ENCODE measurements around the gene OR6T1. TPM values are rescaled to one million over a fixed set of nuclear protein-coding genes. Genes with fewer than 3 reads are reported as not detected.

Gene OR6T1
- total and polyA plus RNA-seq, 9 of the 15 experiments (the other 6 are each of a cell fraction or from before 2014, with no cell fraction given): not detected

DNA sequence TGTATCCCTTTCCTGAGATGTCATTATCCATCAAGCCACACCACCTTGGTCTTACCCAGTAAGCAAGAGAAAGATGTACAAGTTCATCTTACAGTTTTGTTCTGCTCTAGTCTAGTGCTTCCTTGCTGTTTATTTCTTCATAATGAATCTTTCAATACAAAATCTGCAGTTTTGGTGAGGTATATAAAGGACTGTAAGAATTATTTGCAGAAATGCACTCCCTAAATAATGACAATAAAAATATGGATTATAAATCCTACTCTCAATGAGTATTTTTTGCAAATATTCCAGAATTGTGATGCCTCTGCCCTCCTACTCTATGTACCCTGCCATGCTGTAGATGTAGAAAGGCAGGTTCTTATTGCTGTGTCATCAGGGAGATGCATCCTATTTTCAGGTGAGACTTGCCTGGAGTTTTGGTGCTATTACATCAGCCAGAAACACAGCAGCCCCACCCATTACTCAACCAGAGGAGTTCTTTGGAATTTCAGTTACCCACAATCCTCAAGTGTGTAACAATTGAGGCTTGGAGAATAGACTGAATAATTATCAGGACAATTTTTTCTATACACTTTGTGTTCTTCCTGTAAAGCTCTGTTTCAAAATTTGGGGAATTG lies 34.2 kb upstream of the OR6T1 start, which contains the start of gene OR10S1 (continued):
- TF ChIP-seq, protein P1, sequence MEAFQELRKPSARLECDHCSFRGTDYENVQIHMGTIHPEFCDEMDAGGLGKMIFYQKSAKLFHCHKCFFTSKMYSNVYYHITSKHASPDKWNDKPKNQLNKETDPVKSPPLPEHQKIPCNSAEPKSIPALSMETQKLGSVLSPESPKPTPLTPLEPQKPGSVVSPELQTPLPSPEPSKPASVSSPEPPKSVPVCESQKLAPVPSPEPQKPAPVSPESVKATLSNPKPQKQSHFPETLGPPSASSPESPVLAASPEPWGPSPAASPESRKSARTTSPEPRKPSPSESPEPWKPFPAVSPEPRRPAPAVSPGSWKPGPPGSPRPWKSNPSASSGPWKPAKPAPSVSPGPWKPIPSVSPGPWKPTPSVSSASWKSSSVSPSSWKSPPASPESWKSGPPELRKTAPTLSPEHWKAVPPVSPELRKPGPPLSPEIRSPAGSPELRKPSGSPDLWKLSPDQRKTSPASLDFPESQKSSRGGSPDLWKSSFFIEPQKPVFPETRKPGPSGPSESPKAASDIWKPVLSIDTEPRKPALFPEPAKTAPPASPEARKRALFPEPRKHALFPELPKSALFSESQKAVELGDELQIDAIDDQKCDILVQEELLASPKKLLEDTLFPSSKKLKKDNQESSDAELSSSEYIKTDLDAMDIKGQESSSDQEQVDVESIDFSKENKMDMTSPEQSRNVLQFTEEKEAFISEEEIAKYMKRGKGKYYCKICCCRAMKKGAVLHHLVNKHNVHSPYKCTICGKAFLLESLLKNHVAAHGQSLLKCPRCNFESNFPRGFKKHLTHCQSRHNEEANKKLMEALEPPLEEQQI (IDR thresholded peaks at IDR 0.05): no peak
- no peak for TF ChIP-seq HDAC2 (IDR thresholded peaks at IDR 0.05)
- TF ChIP-seq XRCC3 (IDR thresholded peaks at IDR 0.05): no peak
- TF ChIP-seq, protein P2, sequence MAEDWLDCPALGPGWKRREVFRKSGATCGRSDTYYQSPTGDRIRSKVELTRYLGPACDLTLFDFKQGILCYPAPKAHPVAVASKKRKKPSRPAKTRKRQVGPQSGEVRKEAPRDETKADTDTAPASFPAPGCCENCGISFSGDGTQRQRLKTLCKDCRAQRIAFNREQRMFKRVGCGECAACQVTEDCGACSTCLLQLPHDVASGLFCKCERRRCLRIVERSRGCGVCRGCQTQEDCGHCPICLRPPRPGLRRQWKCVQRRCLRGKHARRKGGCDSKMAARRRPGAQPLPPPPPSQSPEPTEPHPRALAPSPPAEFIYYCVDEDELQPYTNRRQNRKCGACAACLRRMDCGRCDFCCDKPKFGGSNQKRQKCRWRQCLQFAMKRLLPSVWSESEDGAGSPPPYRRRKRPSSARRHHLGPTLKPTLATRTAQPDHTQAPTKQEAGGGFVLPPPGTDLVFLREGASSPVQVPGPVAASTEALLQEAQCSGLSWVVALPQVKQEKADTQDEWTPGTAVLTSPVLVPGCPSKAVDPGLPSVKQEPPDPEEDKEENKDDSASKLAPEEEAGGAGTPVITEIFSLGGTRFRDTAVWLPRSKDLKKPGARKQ (CRISPR knock-in tag; IDR thresholded peaks at IDR 0.05): no peak
- no peak for TF ChIP-seq SAFB (IDR thresholded peaks at IDR 0.05; ENCODE audit: borderline replicate concordance, low read depth, low read length)
- TF ChIP-seq CHD1 (IDR thresholded peaks at IDR 0.05; ENCODE audit: low read length): no peak
- TF ChIP-seq ZNF12 (CRISPR knock-in tag; IDR thresholded peaks at IDR 0.05): no peak
- TF ChIP-seq TARDBP (IDR thresholded peaks at IDR 0.05): no peak
- no peak for TF ChIP-seq NBN (IDR thresholded peaks at IDR 0.05; ENCODE audit: low read depth)
- TF ChIP-seq POLR2H (tag; IDR thresholded peaks at IDR 0.05; ENCODE audit: low read depth): 0 out of 2 replicates have a peak, but pooled peaks have one; percentile 22
- TF ChIP-seq RCOR1 (IDR thresholded peaks at IDR 0.05; ENCODE audit: borderline replicate concordance in 1 of 2, low read depth in 2 of 2, low read length in 2 of 2): no peak
- TF ChIP-seq MCM7 (IDR thresholded peaks at IDR 0.05): no peak
- no peak for TF ChIP-seq CREBBP (IDR thresholded peaks at IDR 0.05; ENCODE audit: low read depth, low read length)
- peak; percentile 35; the same call in 1 of the 2 replicates for TF ChIP-seq NFE2 (IDR thresholded peaks at IDR 0.05; ENCODE audit: low read depth)
- TF ChIP-seq SOX6 (IDR thresholded peaks at IDR 0.05): 0 out of 2 replicates have a peak, but pooled peaks have one; percentile 28
- no peak for TF ChIP-seq ZFP1 (CRISPR knock-in tag; IDR thresholded peaks at IDR 0.05)
- TF ChIP-seq SMAD2 (IDR thresholded peaks at IDR 0.05; ENCODE audit: low read depth, low read length): no peak
- TF ChIP-seq NCOR1 (IDR thresholded peaks at IDR 0.05): no peak
- TF ChIP-seq ZNF717 (CRISPR knock-in tag; IDR thresholded peaks at IDR 0.05): no peak
- no peak for TF ChIP-seq NFIX (CRISPR knock-in tag; IDR thresholded peaks at IDR 0.05; ENCODE audit: low read depth)
- no peak for TF ChIP-seq CREB3L1 (IDR thresholded peaks at IDR 0.05; ENCODE audit: borderline replicate concordance, low read depth)
- no peak for TF ChIP-seq TRIM28 (IDR thresholded peaks at IDR 0.05)
- no peak for TF ChIP-seq ZNF76 (CRISPR knock-in tag; IDR thresholded peaks at IDR 0.05; ENCODE audit: borderline replicate concordance)
- TF ChIP-seq, protein P3, sequence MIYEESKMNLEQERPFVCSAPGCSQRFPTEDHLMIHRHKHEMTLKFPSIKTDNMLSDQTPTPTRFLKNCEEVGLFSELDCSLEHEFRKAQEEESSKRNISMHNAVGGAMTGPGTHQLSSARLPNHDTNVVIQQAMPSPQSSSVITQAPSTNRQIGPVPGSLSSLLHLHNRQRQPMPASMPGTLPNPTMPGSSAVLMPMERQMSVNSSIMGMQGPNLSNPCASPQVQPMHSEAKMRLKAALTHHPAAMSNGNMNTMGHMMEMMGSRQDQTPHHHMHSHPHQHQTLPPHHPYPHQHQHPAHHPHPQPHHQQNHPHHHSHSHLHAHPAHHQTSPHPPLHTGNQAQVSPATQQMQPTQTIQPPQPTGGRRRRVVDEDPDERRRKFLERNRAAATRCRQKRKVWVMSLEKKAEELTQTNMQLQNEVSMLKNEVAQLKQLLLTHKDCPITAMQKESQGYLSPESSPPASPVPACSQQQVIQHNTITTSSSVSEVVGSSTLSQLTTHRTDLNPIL (CRISPR knock-in tag; IDR thresholded peaks at IDR 0.05): no peak

All from K562 (cell line).